Lung (tissue), 12 donors: ENCODE data around the gene MYO19. TPM values are rescaled to one million over a fixed set of nuclear protein-coding genes. Genes with fewer than 3 reads are reported as not detected.

Experiments
- ATAC-seq: fragments of 200-7000 bp; cut with Tn5 transposase; one replicate; pipeline ENCODE4 v1.9.1; 2020; ENCODE audit warnings: moderate number of reproducible peaks; ENCODE audit not compliant: insufficient read depth, low FRiP score
- DNase-seq, 3 donors: peaks; one replicate each; pipeline ENCODE4 v3.0.0-alpha.2; 2013 to 2017
- H3K27ac ChIP-seq, 2 donors: one replicate each; pipeline ENCODE4 v1.5.1; 2013; ENCODE audit warnings: mild to moderate bottlenecking in 2 of 2, moderate library complexity in 2 of 2, control low read depth in 1 of 2, inconsistent platforms in 1 of 2, low read depth in 1 of 2, low read length in 1 of 2
- H3K27me3 ChIP-seq, 3 donors: one replicate each; pipeline ENCODE4 v1.5.1; 2013; ENCODE audit warnings: low read length in 2 of 3; ENCODE audit not compliant: control insufficient read depth in 3 of 3, insufficient read depth in 3 of 3
- H3K36me3 ChIP-seq, 4 donors: one replicate each; pipeline ENCODE4 v1.5.1; 2013; ENCODE audit warnings: low read length in 4 of 4, mild to moderate bottlenecking in 1 of 4, moderate library complexity in 1 of 4; ENCODE audit not compliant: control insufficient read depth in 4 of 4, insufficient read depth in 4 of 4
- H3K4me1 ChIP-seq, 5 donors: one replicate each; pipeline ENCODE4 v1.5.1; 2013; ENCODE audit warnings: low read length in 5 of 5, mild to moderate bottlenecking in 2 of 5, moderate library complexity in 1 of 5; ENCODE audit not compliant: control insufficient read depth in 5 of 5, insufficient read depth in 5 of 5
- H3K4me3 ChIP-seq: one replicate; pipeline ENCODE4 v1.5.1; 2013; ENCODE audit warnings: mild to moderate bottlenecking, control low read depth, moderate library complexity
- H3K9ac ChIP-seq, 2 donors: one replicate each; pipeline ENCODE4 v1.5.1; 2013; ENCODE audit warnings: low read length in 2 of 2, control low read depth in 1 of 2; ENCODE audit not compliant: insufficient read depth in 1 of 2
- H3K9me3 ChIP-seq, 4 donors: one replicate each; pipeline ENCODE4 v1.5.1; 2013; ENCODE audit warnings: low read length in 3 of 4, mild to moderate bottlenecking in 1 of 4, moderate library complexity in 1 of 4; ENCODE audit not compliant: control insufficient read depth in 4 of 4, insufficient read depth in 3 of 4
- CTCF ChIP-seq: IDR thresholded peaks from 2 replicates; pipeline ENCODE4 v1.5.1; 2012; ENCODE audit warnings: mild to moderate bottlenecking; ENCODE audit errors: control extremely low read depth, extremely low read depth
- WGBS, 2 donors: extraction: QIAGEN DNeasy Blood & Tissue Kit; methylation state at CpG; one replicate each; pipeline ENCODE4 v1.1.7; 2013; 5-methylcytosine and 5-hydroxymethylcytosine counted together
- polyA plus RNA-seq, 2 donors: library from polyadenylated mRNA; stranded (reverse); fragments of 200-250 nt; gene quantifications; one replicate each; pipeline ENCODE4 v1.2.1, GENCODE V29; 2013
- total RNA-seq, 2 donors: library from RNA; depleted of rRNA in 1 of 2; stranded (reverse); fragments of >200 nt in 1 of 2; gene quantifications; one replicate each; pipeline ENCODE4 v1.2.1, GENCODE V29; 2014 to 2021
- donor health status: control.
- donor health status: control.
- donor health status: Bipolar disorder and iron deficiency.
- donor health status: healthy.
- donor health status: DM: yes; HTN: yes; CAD: no.

MYO19 gene
- total and polyA plus RNA-seq, 4 donors: 26.5 to 66.6 (median 35.0) TPM

GRCh38 chr17:36468903-36469635, 65.6 kb downstream of the MYO19 start:
- 67 to 77% methylated on average over 18 of the region's 18 CpGs for WGBS, 2 donors
- Histone ChIP-seq H3K4me3 (no peak overlapping the region), H3K9ac (no peak overlapping the region), H3K9me3 (peaks cover 0 to 5% (median 0%) of the 10 kb centered on the region in 4 donors), H3K4me1 (no peaks in the 10 kb centered on the region), H3K27me3 (peaks cover 3 to 22% (median 22%) of the 10 kb centered on the region in 3 donors), H3K36me3 (no peaks in the 10 kb centered on the region), H3K27ac (no peak overlapping the region)
- DNase-seq: no peak
- no peak for TF ChIP-seq CTCF
- ATAC-seq: no peak

- H3K9me3 ChIP-seq: peaks cover 0 to 10% (median 0%) of the 10 kb centered on the region in 4 donors
- H3K36me3 ChIP-seq: no peaks in the 10 kb centered on the region
- peaks cover 0 to 3% (median 0%) of the 10 kb centered on the region in 5 donors for H3K4me1 ChIP-seq
- no peak overlapping the region for H3K4me3 ChIP-seq
- 13 to 16% methylated on average over 21 of the region's 21 CpGs for WGBS, 2 donors
- H3K27me3 ChIP-seq: peaks cover 3 to 22% (median 20%) of the 10 kb centered on the region in 3 donors
- ATAC-seq: no peak
- TF ChIP-seq CTCF: no peak
- no peak overlapping the region for H3K9ac ChIP-seq
- H3K27ac ChIP-seq: no peak overlapping the region
- no peak for DNase-seq
Observed at GRCh38 chr17:36464765-36465088, 69.9 kb downstream of the MYO19 start.

- Histone ChIP-seq H3K27ac (no peak overlapping the region), H3K9me3 (peaks cover 0 to 12% (median 0%) of the 10 kb centered on the region in 4 donors), H3K27me3 (peaks cover 3 to 22% (median 20%) of the 10 kb centered on the region in 3 donors), H3K9ac (no peak overlapping the region), H3K36me3 (no peaks in the 10 kb centered on the region), H3K4me3 (no peak overlapping the region), H3K4me1 (peaks cover 0 to 3% (median 0%) of the 10 kb centered on the region in 5 donors)
- WGBS, 2 donors: 16 to 19% methylated on average over 53 to 54 of the region's 54 CpGs
- DNase-seq (peak; percentile 87 to 91 (median 89)), ATAC-seq (peak; percentile 86)
- TF ChIP-seq CTCF: no peak
Observed at GRCh38 chr17:36463916-36464764, 70.5 kb downstream of the MYO19 start.
